GM12801 (cell line): ENCODE measurements around the gene PEF1.

ENCODE experiments used
- TF ChIP-seq, protein P1 (sequence below): IDR thresholded peaks from one replicate; pipeline ENCODE4 v1.5.1; 2011; ENCODE audit warnings: control low read depth; ENCODE audit not compliant: insufficient read length; ENCODE audit errors: extremely low read depth

The PEF1 gene

DNA sequence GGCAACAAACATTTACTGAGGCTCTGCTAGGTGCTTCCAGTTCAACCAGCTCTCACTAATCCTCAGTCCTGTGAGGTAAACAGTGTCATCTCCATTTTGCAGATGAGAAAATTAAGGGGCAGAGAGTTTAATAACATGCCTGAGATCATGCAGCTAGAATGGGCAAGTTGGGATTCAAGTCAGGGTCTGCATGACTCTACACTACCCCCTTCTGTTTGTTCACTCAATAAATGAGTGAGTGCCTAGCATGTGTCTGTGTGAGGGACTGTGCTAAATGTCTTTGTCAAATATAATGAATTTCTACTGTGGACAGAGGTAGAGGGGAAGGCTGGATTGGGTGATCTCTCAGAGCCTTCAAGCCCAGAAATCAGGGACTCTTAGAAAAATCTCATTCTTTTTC is 4.5 kb downstream of the PEF1 start:
- TF ChIP-seq, protein P1, sequence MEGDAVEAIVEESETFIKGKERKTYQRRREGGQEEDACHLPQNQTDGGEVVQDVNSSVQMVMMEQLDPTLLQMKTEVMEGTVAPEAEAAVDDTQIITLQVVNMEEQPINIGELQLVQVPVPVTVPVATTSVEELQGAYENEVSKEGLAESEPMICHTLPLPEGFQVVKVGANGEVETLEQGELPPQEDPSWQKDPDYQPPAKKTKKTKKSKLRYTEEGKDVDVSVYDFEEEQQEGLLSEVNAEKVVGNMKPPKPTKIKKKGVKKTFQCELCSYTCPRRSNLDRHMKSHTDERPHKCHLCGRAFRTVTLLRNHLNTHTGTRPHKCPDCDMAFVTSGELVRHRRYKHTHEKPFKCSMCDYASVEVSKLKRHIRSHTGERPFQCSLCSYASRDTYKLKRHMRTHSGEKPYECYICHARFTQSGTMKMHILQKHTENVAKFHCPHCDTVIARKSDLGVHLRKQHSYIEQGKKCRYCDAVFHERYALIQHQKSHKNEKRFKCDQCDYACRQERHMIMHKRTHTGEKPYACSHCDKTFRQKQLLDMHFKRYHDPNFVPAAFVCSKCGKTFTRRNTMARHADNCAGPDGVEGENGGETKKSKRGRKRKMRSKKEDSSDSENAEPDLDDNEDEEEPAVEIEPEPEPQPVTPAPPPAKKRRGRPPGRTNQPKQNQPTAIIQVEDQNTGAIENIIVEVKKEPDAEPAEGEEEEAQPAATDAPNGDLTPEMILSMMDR = no peak

DNA sequence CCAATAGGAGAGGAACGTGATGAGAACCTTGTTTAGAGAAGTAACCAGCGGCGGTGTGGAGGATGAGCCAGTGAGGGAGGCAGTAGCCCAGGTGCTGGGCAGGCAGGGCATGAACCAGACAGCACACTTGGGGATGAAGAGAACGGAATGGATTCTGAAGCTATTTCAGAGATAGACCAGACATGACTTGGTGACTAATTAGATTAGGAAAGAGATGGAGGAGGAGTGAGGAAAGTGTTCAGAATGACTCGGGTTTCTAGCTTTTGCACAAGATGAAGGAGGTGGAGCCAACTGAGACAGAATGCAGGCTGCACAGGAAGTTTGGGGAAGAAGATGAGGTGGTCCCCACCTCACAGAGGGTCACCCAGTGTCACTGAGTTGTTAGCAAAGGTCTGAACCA is 5.1 kb downstream of the PEF1 start:
- TF ChIP-seq, protein P1 = no peak

DNA sequence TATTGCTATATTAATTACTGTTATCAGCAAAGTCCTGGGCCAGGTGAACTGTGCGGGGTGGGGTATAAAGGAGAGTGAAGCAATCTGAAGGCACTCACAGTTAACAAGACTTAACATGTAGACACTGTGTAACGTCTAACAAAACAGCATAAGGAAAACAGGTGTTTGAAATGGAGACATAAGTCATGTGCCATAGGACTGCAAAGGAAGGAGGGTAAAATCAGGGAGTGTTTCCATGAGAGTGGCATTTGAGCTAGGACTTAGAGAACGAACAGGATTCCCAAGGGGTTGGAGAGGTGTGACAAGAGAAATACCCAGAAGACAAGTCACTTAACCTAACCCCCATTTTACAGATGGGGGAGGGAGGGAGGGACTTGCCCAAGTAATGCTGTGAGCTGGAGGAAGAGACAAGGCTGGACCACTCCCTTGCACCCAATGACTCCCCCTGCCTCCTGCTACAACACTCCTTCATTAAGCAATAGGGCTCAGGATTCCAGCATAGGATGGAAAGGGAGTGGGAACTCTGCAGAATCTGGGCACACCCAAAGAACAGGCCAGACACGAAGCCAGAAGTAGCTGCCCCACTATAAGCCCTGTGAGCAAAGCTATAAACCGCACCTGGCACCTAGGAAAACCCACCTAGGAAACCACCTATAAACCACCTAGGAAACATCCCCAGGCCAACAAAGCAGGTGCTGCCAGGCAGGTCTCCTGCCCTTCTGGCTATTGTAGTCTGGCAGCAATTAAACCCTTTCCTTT is 6.6 kb downstream of the PEF1 start:
- TF ChIP-seq, protein P1 = no peak

GRCh38 chr1:31633117-31633516 is 11.6 kb downstream of the PEF1 start:
- TF ChIP-seq, protein P1 = no peak

DNA sequence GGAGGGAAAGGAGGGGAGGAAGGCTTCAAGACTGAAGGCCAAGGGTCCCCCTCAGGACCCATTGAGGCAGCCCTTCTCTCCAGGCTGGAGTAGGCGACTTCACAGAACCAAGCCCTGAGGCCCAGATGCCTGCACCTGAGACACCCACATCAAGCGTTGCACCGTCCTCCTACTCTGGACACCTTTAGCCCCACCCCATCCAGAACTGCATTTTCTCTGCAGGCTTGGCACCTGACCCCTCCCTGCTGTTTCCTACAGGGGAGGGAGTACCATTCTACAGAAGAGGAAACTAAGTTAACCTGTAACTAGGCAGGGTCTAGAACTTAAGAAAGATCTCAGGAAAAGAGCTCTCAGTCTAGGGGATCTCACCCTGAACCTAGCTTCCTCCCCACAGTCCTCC is 12.0 kb downstream of the PEF1 start:
- TF ChIP-seq, protein P1 = no peak

GRCh38 chr1:31628931-31629556 is 15.6 kb downstream of the PEF1 start:
- TF ChIP-seq, protein P1 = no peak

GRCh38 chr1:31627930-31628559 is 16.6 kb downstream of the PEF1 start:
- TF ChIP-seq, protein P1 = no peak
